BLaER1 (cell line): ENCODE data around the gene RAB24.
"Not testable (repeated sequence)": the region's sequence is repeated elsewhere in the genome, so short reads cannot be mapped to it uniquely, and the experiment has no call there.

Experiments used
- H3K27ac ChIP-seq: shearing (Covaris generic); formaldehyde crosslinking; 2 replicates; pipeline ENCODE4 v1.8.1; 2022
- H3K27me3 ChIP-seq: shearing (Covaris generic); formaldehyde crosslinking; 2 replicates; pipeline ENCODE4 v1.8.1; 2022
- H3K36me3 ChIP-seq: shearing (Covaris generic); formaldehyde crosslinking; 2 replicates; pipeline ENCODE4 v1.8.1; 2022
- H3K4me1 ChIP-seq: shearing (Covaris generic); formaldehyde crosslinking; 2 replicates; pipeline ENCODE4 v1.8.1; 2022
- H3K4me2 ChIP-seq: shearing (Covaris generic); formaldehyde crosslinking; 2 replicates; pipeline ENCODE4 v1.8.1; 2022
- H3K4me3 ChIP-seq: shearing (Covaris generic); formaldehyde crosslinking; 2 replicates; pipeline ENCODE4 v1.8.1; 2022
- H3K9ac ChIP-seq: shearing (Covaris generic); formaldehyde crosslinking; 2 replicates; pipeline ENCODE4 v1.8.1; 2022
- H3K9me3 ChIP-seq: shearing (Covaris generic); formaldehyde crosslinking; 2 replicates; pipeline ENCODE4 v1.8.1; 2022
- H4K20me1 ChIP-seq: shearing (Covaris generic); formaldehyde crosslinking; 2 replicates; pipeline ENCODE4 v1.8.1; 2022
- Cebpa-rat ChIP-seq: shearing (Covaris generic); IDR thresholded peaks from 2 replicates; pipeline ENCODE4 v1.8.1; 2022

The RAB24 gene

GRCh38 chr5:177269976-177270375 lies 33.5 kb downstream of the RAB24 start:
- Histone ChIP-seq H3K36me3 (peaks cover 97% of the 10 kb centered on the region), H3K4me1 (no peaks in the 10 kb centered on the region), H3K4me2 (no peak overlapping the region), H3K27me3 (no peaks in the 10 kb centered on the region), H3K9me3 (no peaks in the 10 kb centered on the region), H3K27ac (no peak overlapping the region), H3K9ac (no peak overlapping the region), H4K20me1 (no peaks in the 10 kb centered on the region), H3K4me3 (no peak overlapping the region)
- TF ChIP-seq Cebpa-rat: no peak

- Histone ChIP-seq H3K27ac (no peak overlapping the region), H3K27me3 (no peaks in the 10 kb centered on the region), H3K4me2 (no peak overlapping the region), H3K9me3 (no peaks in the 10 kb centered on the region), H3K4me3 (no peak overlapping the region), H4K20me1 (no peaks in the 10 kb centered on the region), H3K9ac (no peak overlapping the region), H3K36me3 (peaks cover 97% of the 10 kb centered on the region), H3K4me1 (no peaks in the 10 kb centered on the region)
- TF ChIP-seq Cebpa-rat: no peak
These were observed 34.2 kb downstream of the RAB24 start for GRCh38 chr5:177269232-177269895.

GRCh38 chr5:177265395-177265794 lies 38.1 kb downstream of the RAB24 start:
- Histone ChIP-seq H3K36me3 (peaks cover 96% of the 10 kb centered on the region), H3K27ac (no peak overlapping the region), H3K4me1 (no peaks in the 10 kb centered on the region), H3K27me3 (no peaks in the 10 kb centered on the region), H3K9me3 (no peaks in the 10 kb centered on the region), H4K20me1 (no peaks in the 10 kb centered on the region), H3K4me3 (no peak overlapping the region), H3K9ac (no peak overlapping the region), H3K4me2 (no peak overlapping the region)
- TF ChIP-seq Cebpa-rat: no peak

- no peaks in the 10 kb centered on the region for H4K20me1 ChIP-seq
- H3K4me1 ChIP-seq: no peaks in the 10 kb centered on the region
- TF ChIP-seq Cebpa-rat: no peak
- H3K36me3 ChIP-seq: peaks cover 96% of the 10 kb centered on the region
- no peak overlapping the region for H3K27ac ChIP-seq
- H3K4me3 ChIP-seq: no peak overlapping the region
- H3K9ac ChIP-seq: no peak overlapping the region
- no peak overlapping the region for H3K4me2 ChIP-seq
- no peaks in the 10 kb centered on the region for H3K27me3 ChIP-seq
- no peaks in the 10 kb centered on the region for H3K9me3 ChIP-seq
These were observed 39.3 kb downstream of the RAB24 start for GRCh38 chr5:177264178-177264577.

- H3K27ac ChIP-seq: no peak overlapping the region
- peaks cover 96% of the 10 kb centered on the region for H3K36me3 ChIP-seq
- H3K27me3 ChIP-seq: no peaks in the 10 kb centered on the region
- H3K4me3 ChIP-seq: no peak overlapping the region
- no peak overlapping the region for H3K4me2 ChIP-seq
- no peak overlapping the region for H3K9ac ChIP-seq
- no peaks in the 10 kb centered on the region for H3K9me3 ChIP-seq
- no peak for TF ChIP-seq Cebpa-rat
- H4K20me1 ChIP-seq: 0 out of 2 replicates have a peak, but pooled peaks cover under 1% of the 10 kb centered on the region
- no peaks in the 10 kb centered on the region for H3K4me1 ChIP-seq
These were observed 42.0 kb downstream of the RAB24 start for GRCh38 chr5:177261510-177261909.

GRCh38 chr5:177260961-177261360 lies 42.6 kb downstream of the RAB24 start:
- Histone ChIP-seq H4K20me1 (0 out of 2 replicates have a peak, but pooled peaks cover 5% of the 10 kb centered on the region), H3K4me2 (no peak overlapping the region), H3K9ac (no peak overlapping the region), H3K4me3 (no peak overlapping the region), H3K27ac (no peak overlapping the region), H3K27me3 (no peaks in the 10 kb centered on the region), H3K4me1 (no peaks in the 10 kb centered on the region), H3K9me3 (no peaks in the 10 kb centered on the region), H3K36me3 (peaks cover 96% of the 10 kb centered on the region)
- no peak for TF ChIP-seq Cebpa-rat

- not testable (repeated sequence) for H3K4me2 ChIP-seq, H3K27me3 ChIP-seq, H3K9ac ChIP-seq, H3K9me3 ChIP-seq, H3K4me1 ChIP-seq, H3K27ac ChIP-seq, H3K4me3 ChIP-seq
- H3K36me3 ChIP-seq: peaks cover 96% of the 10 kb centered on the region
- H4K20me1 ChIP-seq: peaks cover 14% of the 10 kb centered on the region; the same call in 1 of the 2 replicates
These were observed 44.8 kb downstream of the RAB24 start for GRCh38 chr5:177258711-177259110.

- no peak for TF ChIP-seq Cebpa-rat
- Histone ChIP-seq H4K20me1 (peaks cover 18% of the 10 kb centered on the region; the same call in 1 of the 2 replicates), H3K4me1 (no peaks in the 10 kb centered on the region), H3K9me3 (no peaks in the 10 kb centered on the region), H3K4me3 (no peak overlapping the region), H3K27ac (no peak overlapping the region), H3K27me3 (no peaks in the 10 kb centered on the region), H3K4me2 (no peak overlapping the region), H3K9ac (no peak overlapping the region), H3K36me3 (peaks cover 97% of the 10 kb centered on the region)
These were observed 47.2 kb downstream of the RAB24 start for GRCh38 chr5:177256296-177256695.

GRCh38 chr5:177253252-177253651 lies 50.3 kb downstream of the RAB24 start:
- Histone ChIP-seq H3K36me3 (peaks cover 95% of the 10 kb centered on the region), H3K27me3 (no peaks in the 10 kb centered on the region), H3K9me3 (no peaks in the 10 kb centered on the region), H4K20me1 (peaks cover 18% of the 10 kb centered on the region; the same call in 1 of the 2 replicates), H3K4me1 (no peaks in the 10 kb centered on the region), H3K4me2 (no peak overlapping the region), H3K4me3 (no peak overlapping the region), H3K9ac (no peak overlapping the region), H3K27ac (no peak overlapping the region)
- TF ChIP-seq Cebpa-rat: no peak
